Tibial nerve (tissue), 4 donors: ENCODE data around the gene FAXC. TPM values are rescaled to one million over a fixed set of nuclear protein-coding genes. Genes with fewer than 3 reads are reported as not detected.

Experiments
- DNase-seq, 2 donors: peaks; one replicate each; pipeline ENCODE4 v3.0.0-alpha.2; 2019; ENCODE audit warnings: low spot score in 2 of 2
- H3K27ac ChIP-seq, 4 donors: fragments of 200-600 bp; sonication (generic) in 3 of 4; one replicate each; pipeline ENCODE4 v1.5.1; 2017 to 2019; ENCODE audit warnings: mild to moderate bottlenecking in 1 of 4
- H3K27me3 ChIP-seq, 2 donors: fragments of 200-600 bp; sonication (generic) in 1 of 2; one replicate each; pipeline versions ENCODE4 v1.5.1 to v1.6.0; 2017 to 2019
- H3K36me3 ChIP-seq, 3 donors: fragments of 200-600 bp; sonication (generic); one replicate each; pipeline ENCODE4 v1.5.1; 2018 to 2019
- H3K4me1 ChIP-seq, 4 donors: fragments of 200-600 bp; sonication (generic) in 3 of 4; one replicate each; pipeline ENCODE4 v1.5.1; 2017 to 2019
- H3K4me3 ChIP-seq, 4 donors: fragments of 200-600 bp; sonication (generic) in 3 of 4; one replicate each; pipeline ENCODE4 v1.5.1; 2017 to 2019; ENCODE audit warnings: mild to moderate bottlenecking in 1 of 4, moderate library complexity in 1 of 4
- H3K9me3 ChIP-seq, 4 donors: fragments of 200-600 bp; sonication (generic) in 3 of 4; one replicate each; pipeline ENCODE4 v1.5.1; 2017 to 2019
- CTCF ChIP-seq, 5 experiments: fragments of 200-600 bp in 3 of 5; fragments of 450-650 bp in 2 of 5; sonication (generic) in 3 of 5; IDR thresholded peaks; one replicate each; pipeline ENCODE4 v1.5.1; 2016 to 2019; ENCODE audit warnings: antibody characterized with exemption in 5 of 5, mild to moderate bottlenecking in 3 of 5, moderate library complexity in 2 of 5
- EP300 ChIP-seq, 2 donors: sonication (generic); formaldehyde crosslinking; IDR thresholded peaks; one replicate each; pipeline ENCODE4 v1.6.1; 2017; ENCODE audit warnings: antibody characterized with exemption in 2 of 2, mild to moderate bottlenecking in 1 of 2
- POLR2A ChIP-seq, 2 donors: fragments of 450-650 bp; IDR thresholded peaks; one replicate each; pipeline ENCODE4 v1.6.1; 2017; ENCODE audit warnings: antibody characterized with exemption in 2 of 2, mild to moderate bottlenecking in 2 of 2, moderate library complexity in 2 of 2
- WGBS, 2 donors: methylation state at CpG; one replicate each; pipeline ENCODE4 v1.1.5; 2018; 5-methylcytosine and 5-hydroxymethylcytosine counted together
- total RNA-seq, 4 donors: library from RNA; depleted of rRNA; stranded (reverse); fragments of >200 nt; gene quantifications; one replicate each; pipeline ENCODE4 v1.1.0, GENCODE V29; 2016

Gene FAXC
- total RNA-seq, 4 donors from 2014 or later: under 0.01 to 2.4 (median 0.44) TPM

GRCh38 chr6:99384507-99384906, 35.0 kb upstream of the FAXC start:
- Histone ChIP-seq H3K36me3 (peaks cover 0 to 15% (median 0%) of the 10 kb centered on the region in 3 donors), H3K4me1 (no peaks in the 10 kb centered on the region), H3K9me3 (no peaks in the 10 kb centered on the region), H3K4me3 (no peak overlapping the region), H3K27ac (no peak overlapping the region), H3K27me3 (no peaks in the 10 kb centered on the region)
- WGBS, 2 donors: 86 to 91% methylated on average over 3 of the region's 3 CpGs
- DNase-seq: no peak
- TF ChIP-seq EP300 (IDR thresholded peaks at IDR 0.05) (no peak), POLR2A (IDR thresholded peaks at IDR 0.05) (no peak), CTCF (IDR thresholded peaks at IDR 0.05) (no peak)

GRCh38 chr6:99378636-99379035, 29.2 kb upstream of the FAXC start:
- Histone ChIP-seq H3K27ac (no peak overlapping the region), H3K27me3 (no peaks in the 10 kb centered on the region), H3K9me3 (no peaks in the 10 kb centered on the region), H3K4me1 (no peaks in the 10 kb centered on the region), H3K4me3 (no peak overlapping the region), H3K36me3 (peaks cover 0 to 44% (median 0%) of the 10 kb centered on the region in 3 donors)
- TF ChIP-seq CTCF (IDR thresholded peaks at IDR 0.05) (no peak), EP300 (IDR thresholded peaks at IDR 0.05) (no peak), POLR2A (IDR thresholded peaks at IDR 0.05) (no peak)
- DNase-seq: no peak

GRCh38 chr6:99369533-99369932, 20.1 kb upstream of the FAXC start:
- no peak overlapping the region for H3K4me3 ChIP-seq
- no peak for TF ChIP-seq POLR2A (IDR thresholded peaks at IDR 0.05)
- no peaks in the 10 kb centered on the region for H3K4me1 ChIP-seq
- no peak for DNase-seq
- no peaks in the 10 kb centered on the region for H3K27me3 ChIP-seq
- no peaks in the 10 kb centered on the region for H3K9me3 ChIP-seq
- H3K27ac ChIP-seq: no peak overlapping the region
- peaks cover 0 to 25% (median 0%) of the 10 kb centered on the region in 3 donors for H3K36me3 ChIP-seq

- H3K4me1 ChIP-seq: no peaks in the 10 kb centered on the region
- H3K36me3 ChIP-seq: peaks cover 0 to 6% (median 0%) of the 10 kb centered on the region in 3 donors
- H3K27ac ChIP-seq: no peak overlapping the region
- WGBS, 2 donors: 96 to 99% methylated on average over 2 of the region's 2 CpGs
- no peak overlapping the region for H3K4me3 ChIP-seq
- no peaks in the 10 kb centered on the region for H3K27me3 ChIP-seq
- TF ChIP-seq CTCF (IDR thresholded peaks at IDR 0.05) (no peak), POLR2A (IDR thresholded peaks at IDR 0.05) (no peak), EP300 (IDR thresholded peaks at IDR 0.05) (no peak)
- DNase-seq: no peak
- H3K9me3 ChIP-seq: no peaks in the 10 kb centered on the region
Observed at GRCh38 chr6:99366852-99367251, 17.4 kb upstream of the FAXC start.

GRCh38 chr6:99364026-99364425, 14.6 kb upstream of the FAXC start:
- Histone ChIP-seq H3K4me3 (no peak overlapping the region), H3K27ac (no peak overlapping the region), H3K4me1 (no peaks in the 10 kb centered on the region), H3K36me3 (peaks cover 0 to 5% (median 0%) of the 10 kb centered on the region in 3 donors), H3K27me3 (no peaks in the 10 kb centered on the region), H3K9me3 (no peaks in the 10 kb centered on the region)
- WGBS, 2 donors: 74 to 86% methylated on average over 5 of the region's 5 CpGs
- no peak for TF ChIP-seq EP300 (IDR thresholded peaks at IDR 0.05)
- TF ChIP-seq POLR2A (IDR thresholded peaks at IDR 0.05): no peak
- no peak for TF ChIP-seq CTCF (IDR thresholded peaks at IDR 0.05)
- no peak for DNase-seq

- WGBS, 2 donors: 90 to 100% methylated on average over 1 of the region's 1 CpG
- no peak for DNase-seq
- no peak for TF ChIP-seq POLR2A (IDR thresholded peaks at IDR 0.05)
- TF ChIP-seq CTCF (IDR thresholded peaks at IDR 0.05): no peak
- TF ChIP-seq EP300 (IDR thresholded peaks at IDR 0.05): no peak
- H3K27ac ChIP-seq: no peak overlapping the region
- no peaks in the 10 kb centered on the region for H3K4me1 ChIP-seq
- no peaks in the 10 kb centered on the region for H3K36me3 ChIP-seq
- no peaks in the 10 kb centered on the region for H3K9me3 ChIP-seq
- no peak overlapping the region for H3K4me3 ChIP-seq
- no peaks in the 10 kb centered on the region for H3K27me3 ChIP-seq
Observed at GRCh38 chr6:99362678-99363268, 13.3 kb upstream of the FAXC start.
